MM.1S (cell line): ENCODE data around the gene LSMEM2.
A peak's percentile ranks its signal among the peaks of the same experiment; 100 is the strongest.

Experiments used
- DNase-seq: peaks from one replicate; pipeline ENCODE4 v3.0.0-alpha.2; 2015
- H2AFZ ChIP-seq: fragments of 300-600 bp; sonication (generic); 2 replicates; pipeline ENCODE4 v1.6.0; 2016; ENCODE audit warnings: antibody characterized with exemption, low read length
- H3F3A ChIP-seq: fragments of 300-600 bp; sonication (generic); 2 replicates; pipeline ENCODE4 v1.6.1; 2016; ENCODE audit warnings: mild to moderate bottlenecking, antibody characterized with exemption, low read length, moderate library complexity, mixed read lengths; ENCODE audit not compliant: insufficient read depth
- H3K27ac ChIP-seq: fragments of 300-600 bp; sonication (generic); 2 replicates; pipeline ENCODE4 v1.5.1; 2016; ENCODE audit warnings: mild to moderate bottlenecking, low read length
- H3K27me3 ChIP-seq: fragments of 300-600 bp; sonication (generic); replicated peaks from 2 replicates; pipeline ENCODE4 v1.6.0; 2016; ENCODE audit warnings: low read length; ENCODE audit not compliant: insufficient read depth
- H3K36me3 ChIP-seq: fragments of 300-600 bp; sonication (generic); replicated peaks from 2 replicates; pipeline ENCODE4 v1.6.1; 2016; ENCODE audit warnings: mild to moderate bottlenecking, low read length, mixed read lengths; ENCODE audit not compliant: insufficient read depth
- H3K4me1 ChIP-seq: fragments of 300-600 bp; sonication (generic); 2 replicates; pipeline ENCODE4 v1.6.1; 2016; ENCODE audit warnings: low read length, mixed read lengths
- H3K4me2 ChIP-seq: fragments of 300-600 bp; sonication (generic); 2 replicates; pipeline ENCODE4 v1.6.0; 2016; ENCODE audit warnings: low read depth, low read length
- H3K4me3 ChIP-seq: fragments of 300-600 bp; sonication (generic); 2 replicates; pipeline ENCODE4 v1.5.1; 2016; ENCODE audit warnings: low read length, mixed read lengths
- H3K79me2 ChIP-seq: fragments of 300-600 bp; sonication (generic); 2 replicates; pipeline ENCODE4 v1.6.1; 2016; ENCODE audit warnings: mixed run types, low read length, mixed read lengths
- H3K9ac ChIP-seq: fragments of 300-600 bp; sonication (generic); 2 replicates; pipeline ENCODE4 v1.6.1; 2016; ENCODE audit warnings: low read length, mixed read lengths
- H3K9me2 ChIP-seq: fragments of 300-600 bp; sonication (generic); replicated peaks from 2 replicates; pipeline ENCODE4 v1.6.1; 2016; ENCODE audit warnings: mild to moderate bottlenecking, low read length, mixed read lengths; ENCODE audit not compliant: insufficient read depth
- H3K9me3 ChIP-seq: fragments of 300-600 bp; sonication (generic); replicated peaks from 2 replicates; pipeline ENCODE4 v1.6.1; 2016; ENCODE audit warnings: mild to moderate bottlenecking, low read length, mixed read lengths; ENCODE audit not compliant: insufficient read depth
- H4K20me1 ChIP-seq: fragments of 300-600 bp; sonication (generic); 2 replicates; pipeline ENCODE4 v1.6.1; 2016; ENCODE audit warnings: mild to moderate bottlenecking, low read length, moderate library complexity, mixed read lengths; ENCODE audit not compliant: insufficient read depth
- CTCF ChIP-seq: fragments of 300-600 bp; sonication (generic); IDR thresholded peaks from 2 replicates; pipeline ENCODE4 v1.5.1; 2016; ENCODE audit warnings: antibody characterized with exemption, low read length, mixed read lengths
- EZH2 ChIP-seq: fragments of 300-600 bp; sonication (generic); optimal IDR thresholded peaks from 2 replicates; pipeline ENCODE3; 2017; ENCODE audit warnings: low read depth, mild to moderate bottlenecking, antibody characterized with exemption, low read length, mixed read lengths
- EZH2phosphoT487 ChIP-seq: fragments of 300-600 bp; sonication (generic); IDR thresholded peaks from 2 replicates; pipeline ENCODE4 v1.6.1; 2018; ENCODE audit warnings: antibody characterized with exemption, low read length

The LSMEM2 gene

GRCh38 chr3:50337175-50337861, 58.4 kb downstream of the LSMEM2 start:
- TF ChIP-seq CTCF (no peak), EZH2 (no peak), EZH2phosphoT487 (no peak)
- H3K4me3 ChIP-seq, result peak overlapping the region; percentile 99
- DNase-seq, result peak; percentile 99
- peak overlapping the region; percentile 86 for H3K27ac ChIP-seq
- peak overlapping the region; percentile 97 for H3K9ac ChIP-seq
- peaks cover 54% of the 10 kb centered on the region for H3K79me2 ChIP-seq
- H3F3A ChIP-seq, result peaks cover 17% of the 10 kb centered on the region
- H3K4me1 ChIP-seq, result peaks cover 4% of the 10 kb centered on the region; the same call in 1 of the 2 replicates
- no peaks in the 10 kb centered on the region for H3K9me3 ChIP-seq
- peaks cover 10% of the 10 kb centered on the region; the same call in 1 of the 2 replicates for H3K27me3 ChIP-seq
- H2AFZ ChIP-seq, result peak overlapping the region; percentile 92
- peak overlapping the region; percentile 98 for H3K4me2 ChIP-seq
- no peaks in the 10 kb centered on the region for H3K9me2 ChIP-seq
- H4K20me1 ChIP-seq, result no peaks in the 10 kb centered on the region
- H3K36me3 ChIP-seq, result no peaks in the 10 kb centered on the region
